Renal cortex interstitium (tissue), 15 donors: ENCODE results near the gene ZNF18. TPM values are rescaled to one million over a fixed set of nuclear protein-coding genes. Genes with fewer than 3 reads are reported as not detected.

Source experiments
- DNase-seq, 11 donors: peaks; one replicate each; pipeline ENCODE4 v3.0.0-alpha.2; 2013; ENCODE audit warnings: low read depth in 9 of 11, low spot score in 4 of 11; ENCODE audit errors: extremely low read depth in 1 of 11
- long read RNA-seq, 16 experiments: transcript quantifications; one replicate each; lab custom pipeline, GENCODE V29; 2026
- polyA plus RNA-seq, 3 donors: library from polyadenylated mRNA; unstranded; fragments of 120-200 nt; gene quantifications; one replicate each; pipeline ENCODE4 v1.2.1, GENCODE V29; 2013; ENCODE audit not compliant: insufficient read length in 3 of 3

ZNF18 gene
- 10 to 100 TPM in 1 of 3 donors, 1 to 10 TPM in 2; 8.6 to 12.0 (median 9.6) TPM for polyA plus RNA-seq
- long read RNA-seq, donor 1, partial matches to known transcripts = 0 of 1 reads
- long read RNA-seq, donor 1, other reads (novel, unspliced or antisense) = 0 of 1 reads
- long read RNA-seq, donor 2 = 0 reads
- long read RNA-seq, donor 3, partial matches to known transcripts = 0 of 2 reads
- long read RNA-seq, donor 3, other reads (novel, unspliced or antisense) = 0 of 2 reads
- long read RNA-seq, donor 4, partial matches to known transcripts = 0 of 1 reads
- long read RNA-seq, donor 4, other reads (novel, unspliced or antisense) = 0 of 1 reads
- long read RNA-seq, donor 5 = 0 reads
- long read RNA-seq, donor 6 = 0 reads
- long read RNA-seq, donor 7, partial matches to known transcripts = 0 of 2 reads
- long read RNA-seq, donor 7, other reads (novel, unspliced or antisense) = 0 of 2 reads
- long read RNA-seq, donor 8 = 0 reads
- long read RNA-seq, donor 9, partial matches to known transcripts = 0 of 1 reads
- long read RNA-seq, donor 9, other reads (novel, unspliced or antisense) = 0 of 1 reads
- long read RNA-seq, donor 10, partial matches to known transcripts = 0 of 4 reads
- long read RNA-seq, donor 10, other reads (novel, unspliced or antisense) = 0 of 4 reads
- long read RNA-seq, donor 11, partial matches to known transcripts = 0 of 1 reads
- long read RNA-seq, donor 11, other reads (novel, unspliced or antisense) = 0 of 1 reads
- long read RNA-seq, donor 12 = 0 reads
- long read RNA-seq, donor 13 = 0 reads
- long read RNA-seq, donor 14 = 0 reads
- long read RNA-seq, donor 15, partial matches to known transcripts = 0 of 1 reads
- long read RNA-seq, donor 15, other reads (novel, unspliced or antisense) = 0 of 1 reads
- long read RNA-seq, donor 16, partial matches to known transcripts = 0 of 6 reads
- long read RNA-seq, donor 16, other reads (novel, unspliced or antisense) = 0 of 6 reads

GRCh38 chr17:11997147-11997971, at the start of gene ZNF18:
ZNF18 (minus strand) TSS chr17:11997475; CDS start chr17:11992829, 4,646 bp downstream.
- peak; percentile 73 to 94 (median 90) for DNase-seq

- no peak for DNase-seq
These were observed 49.5 kb upstream of the ZNF18 start for GRCh38 chr17:12046786-12047185.

DNA sequence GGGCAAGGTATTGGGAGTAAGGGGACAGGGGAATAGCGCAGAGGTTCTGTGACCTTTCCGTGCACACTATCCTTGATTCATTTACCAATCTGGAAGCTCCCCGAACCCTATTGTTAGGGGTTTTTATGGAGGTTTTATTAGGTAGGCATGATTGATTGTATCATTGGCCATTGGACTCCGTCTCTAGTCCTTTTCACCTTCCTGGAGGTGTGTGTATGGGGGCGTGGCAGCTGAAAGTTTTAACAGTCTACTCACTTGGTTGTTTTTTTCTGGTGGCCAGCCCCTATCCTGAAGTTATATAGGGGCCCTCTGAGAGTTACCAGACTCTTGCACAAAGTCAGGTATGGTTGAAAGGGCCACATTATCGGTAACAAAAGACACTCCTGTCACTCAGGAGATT, 46.4 kb upstream of the ZNF18 start:
- DNase-seq = no peak

GRCh38 chr17:12041312-12041711, 44.0 kb upstream of the ZNF18 start:
- DNase-seq = no peak

- no peak for DNase-seq
These were observed 43.2 kb upstream of the ZNF18 start for GRCh38 chr17:12040478-12040877.

- DNase-seq = no peak
These were observed 40.7 kb upstream of the ZNF18 start for GRCh38 chr17:12037970-12038369.

GRCh38 chr17:12035673-12036072, 38.4 kb upstream of the ZNF18 start:
- no peak for DNase-seq

GRCh38 chr17:12034538-12034937, 37.3 kb upstream of the ZNF18 start:
- DNase-seq = no peak

DNA sequence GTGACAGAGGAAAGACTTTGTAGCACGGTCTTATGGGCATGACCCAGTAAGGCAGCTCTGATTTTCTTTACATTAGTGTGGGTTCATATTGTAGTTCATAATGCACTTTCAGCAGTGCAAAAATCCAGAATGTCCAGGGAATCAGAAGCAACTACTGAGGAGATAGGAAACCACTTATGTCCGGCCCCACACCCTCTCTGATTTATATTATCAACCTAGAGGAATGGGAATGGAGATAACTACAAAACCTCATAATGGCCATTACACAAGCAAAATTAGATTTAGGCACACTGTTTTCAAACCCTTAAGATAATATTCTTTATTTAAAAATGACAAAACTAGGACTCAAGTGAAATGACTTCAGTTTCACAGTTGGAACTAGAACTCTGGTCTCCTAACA, 31.3 kb upstream of the ZNF18 start:
- no peak for DNase-seq

- DNase-seq = no peak
These were observed 30.4 kb upstream of the ZNF18 start for GRCh38 chr17:12027658-12028057.

- DNase-seq = no peak
These were observed 27.1 kb upstream of the ZNF18 start for GRCh38 chr17:12024327-12024726.

DNA sequence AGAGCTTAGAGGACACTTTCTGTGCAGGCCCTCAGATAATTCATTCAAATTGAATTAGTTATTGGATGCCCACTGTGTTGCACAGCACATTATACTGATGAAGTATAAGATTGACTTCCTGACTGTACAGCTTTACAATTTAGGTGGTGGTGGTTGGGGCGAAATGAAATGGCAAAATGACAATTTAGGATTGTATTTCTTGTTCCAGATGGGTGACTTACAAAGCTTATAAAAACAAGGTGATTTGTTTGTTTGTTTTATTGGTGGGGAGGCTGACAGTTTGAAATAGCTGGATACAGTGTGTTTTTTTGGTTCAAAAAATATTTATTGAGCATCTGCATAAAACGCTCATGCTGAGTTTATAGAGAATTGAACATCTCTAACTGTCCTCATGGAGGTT, 25.0 kb upstream of the ZNF18 start:
- DNase-seq = no peak

GRCh38 chr17:12021623-12022140, 24.4 kb upstream of the ZNF18 start:
- DNase-seq = peak in 4 of 11 donors; percentile 6 to 18 (median 9)

GRCh38 chr17:12020642-12021622, 23.7 kb upstream of the ZNF18 start, which contains the start of gene MAP2K4:
MAP2K4 (plus strand) TSS chr17:12020877; CDS start chr17:12020887, 10 bp downstream.
- DNase-seq = peak; percentile 67 to 88 (median 82)

DNA sequence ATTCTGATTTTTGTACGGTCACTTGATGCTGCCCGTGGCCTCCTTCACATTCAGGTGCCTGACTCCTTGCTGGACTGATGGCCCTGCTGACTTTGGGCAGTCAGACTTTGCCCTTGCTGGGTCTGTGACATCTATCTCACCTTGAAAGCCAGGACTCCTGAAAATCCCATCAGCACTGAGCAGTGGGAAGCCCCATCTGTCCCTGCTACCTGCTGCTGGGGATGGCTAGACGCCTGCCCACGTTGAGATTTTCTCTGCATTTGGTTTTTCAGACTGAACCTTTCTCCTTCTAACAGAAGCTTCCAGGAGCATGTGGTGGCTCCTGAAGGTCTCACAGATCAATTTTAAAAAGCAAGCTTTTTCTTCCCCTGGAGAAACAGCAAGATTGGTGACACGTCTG, 10.2 kb upstream of the ZNF18 start:
- no peak for DNase-seq

DNA sequence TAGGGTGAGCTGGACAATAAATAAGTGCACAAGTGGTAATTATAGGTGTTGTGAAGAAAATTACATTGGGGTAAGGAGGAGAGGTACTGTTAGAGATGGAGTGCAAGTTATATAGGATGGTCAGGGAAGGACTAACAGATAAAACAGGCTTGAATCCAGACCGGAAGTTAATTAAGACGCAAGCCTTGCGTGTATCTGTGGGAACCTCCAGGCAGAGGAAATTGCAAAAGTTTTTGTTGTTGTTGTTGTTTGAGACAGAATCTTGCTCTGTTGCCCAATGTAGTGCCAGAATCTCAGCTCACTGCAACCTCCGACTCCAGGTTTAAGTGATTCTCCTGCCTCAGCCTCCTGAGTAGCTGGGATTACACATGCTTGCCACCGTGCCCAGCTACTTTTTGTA, 2.4 kb upstream of the ZNF18 start:
- no peak for DNase-seq

DNA sequence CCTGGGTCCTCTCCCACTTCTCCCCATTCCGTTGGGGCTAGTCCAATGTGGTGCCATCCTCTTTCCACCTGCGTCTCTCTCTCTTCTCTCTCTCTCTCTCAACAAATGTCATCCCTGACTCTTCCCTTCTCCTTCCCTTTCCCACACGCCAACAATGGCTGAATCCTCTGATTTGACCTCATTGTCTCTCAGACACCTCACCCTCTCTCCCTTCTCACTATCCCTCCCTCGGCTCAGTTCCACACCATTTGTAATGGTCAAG, 628 bp upstream of the ZNF18 start:
- DNase-seq = peak in 1 of 11 donors; percentile 3

DNA sequence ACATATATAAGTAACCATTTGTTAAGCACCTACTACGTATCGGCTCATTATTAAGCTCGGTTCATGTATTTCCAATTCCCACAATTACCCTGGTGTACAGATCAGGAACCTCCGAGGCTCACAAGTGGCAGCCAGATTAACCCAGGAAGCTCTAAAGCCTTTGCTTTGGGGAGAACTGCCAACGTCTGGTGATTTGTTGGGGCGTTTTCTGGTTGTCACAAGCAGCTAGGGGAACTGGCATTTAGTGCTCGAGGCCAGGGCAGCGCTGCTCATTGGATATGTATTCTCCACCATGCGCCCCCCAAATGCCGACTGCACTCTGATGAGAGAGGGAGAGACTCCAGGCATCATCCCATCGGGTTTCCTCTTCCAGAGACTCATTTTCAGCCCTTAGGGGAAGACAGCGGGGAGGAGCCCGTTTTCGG, 541 bp downstream of the ZNF18 start:
- peak in 6 of 11 donors; percentile 8 to 35 (median 22) for DNase-seq
